Renal cortical epithelial cell (primary cell): ENCODE results near the gene ERP44. TPM values are rescaled to one million over a fixed set of nuclear protein-coding genes. Genes with fewer than 3 reads are reported as not detected.
A peak's percentile ranks its signal among the peaks of the same experiment; 100 is the strongest.
"Not testable (repeated sequence)": the region's sequence is repeated elsewhere in the genome, so short reads cannot be mapped to it uniquely, and the experiment has no call there.

ENCODE experiments used
- DNase-seq: peaks from one replicate; pipeline ENCODE4 v3.0.0-alpha.2; 2011; ENCODE audit warnings: low read depth
- total RNA-seq: library from RNA; depleted of rRNA; stranded (reverse); fragments of >200 nt; gene quantifications from 2 replicates; pipeline ENCODE4 v1.2.3, GENCODE V29; 2014

ERP44 gene
- 13.7 and 18.1 TPM in 2 replicates for total RNA-seq

DNA sequence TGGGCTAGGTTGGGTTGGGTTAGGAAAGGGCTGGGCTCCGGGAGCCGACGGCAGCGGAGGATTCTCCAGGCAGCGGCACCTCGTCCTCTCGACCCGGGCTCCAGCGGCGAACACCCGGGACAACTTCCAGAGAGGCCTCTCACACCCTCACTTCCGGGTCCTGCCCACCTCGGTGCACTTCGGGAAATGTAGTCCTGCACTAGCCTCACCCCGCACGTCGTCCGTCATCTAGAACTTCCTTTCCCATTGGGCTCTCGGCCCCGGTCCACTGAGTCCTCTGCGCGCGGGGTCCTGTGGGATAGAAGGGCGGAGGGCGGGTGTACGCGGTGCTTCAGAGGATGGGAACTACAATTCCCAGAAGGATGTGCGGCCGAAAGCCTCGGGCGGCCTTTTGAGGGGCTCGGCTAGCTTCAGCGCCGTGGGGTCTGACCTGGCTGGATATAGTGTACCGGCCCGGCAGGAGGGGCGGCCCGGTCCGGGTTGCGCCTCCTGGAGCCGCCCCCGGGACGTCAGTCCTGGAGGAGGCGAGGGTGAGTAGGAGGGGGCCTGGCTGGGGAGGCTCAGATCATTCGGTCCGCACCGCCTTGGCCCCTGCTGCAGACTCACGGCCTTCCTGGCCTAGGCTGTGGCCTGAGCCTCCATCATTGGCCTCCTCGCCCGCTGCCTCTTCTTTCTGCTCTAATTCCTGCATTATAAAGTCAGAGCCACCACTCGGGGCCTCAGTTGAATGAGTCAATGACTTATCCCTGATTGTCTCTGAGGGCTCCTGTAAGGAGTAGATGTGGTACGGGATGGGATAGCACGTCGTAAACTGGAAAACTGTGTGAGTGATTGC lies at the start of gene ERP44, which contains the start of gene INVS:
ERP44 (minus strand) TSS at position 114 of the 835 bp plus-strand sequence. CDS start 160 bp downstream, outside the sequence.
INVS (plus strand) TSS at position 357 of the 835 bp plus-strand sequence. CDS start 5,279 bp downstream, outside the sequence.
- DNase-seq = peak; percentile 97

DNA sequence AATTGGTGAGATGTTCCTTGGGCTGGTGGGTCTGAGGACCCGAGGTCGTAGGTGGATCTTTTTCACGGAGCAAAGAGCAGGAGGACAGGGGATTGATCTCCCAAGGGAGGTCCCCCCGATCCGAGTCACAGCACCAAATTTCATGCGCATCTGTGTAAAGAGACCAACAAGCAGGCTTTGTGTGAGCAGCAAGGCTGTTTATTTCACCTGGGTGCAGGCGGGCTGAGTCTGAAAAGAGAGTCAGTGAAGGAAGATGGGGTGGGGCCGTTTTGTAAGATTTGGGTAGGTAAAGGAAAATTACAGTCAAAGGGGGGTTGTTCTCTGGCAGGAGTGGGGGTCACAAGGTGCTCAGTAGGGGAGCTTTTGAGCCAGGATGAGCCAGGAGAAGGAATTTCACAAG lies 47.2 kb upstream of the ERP44 start:
- not testable (repeated sequence) for DNase-seq

DNA sequence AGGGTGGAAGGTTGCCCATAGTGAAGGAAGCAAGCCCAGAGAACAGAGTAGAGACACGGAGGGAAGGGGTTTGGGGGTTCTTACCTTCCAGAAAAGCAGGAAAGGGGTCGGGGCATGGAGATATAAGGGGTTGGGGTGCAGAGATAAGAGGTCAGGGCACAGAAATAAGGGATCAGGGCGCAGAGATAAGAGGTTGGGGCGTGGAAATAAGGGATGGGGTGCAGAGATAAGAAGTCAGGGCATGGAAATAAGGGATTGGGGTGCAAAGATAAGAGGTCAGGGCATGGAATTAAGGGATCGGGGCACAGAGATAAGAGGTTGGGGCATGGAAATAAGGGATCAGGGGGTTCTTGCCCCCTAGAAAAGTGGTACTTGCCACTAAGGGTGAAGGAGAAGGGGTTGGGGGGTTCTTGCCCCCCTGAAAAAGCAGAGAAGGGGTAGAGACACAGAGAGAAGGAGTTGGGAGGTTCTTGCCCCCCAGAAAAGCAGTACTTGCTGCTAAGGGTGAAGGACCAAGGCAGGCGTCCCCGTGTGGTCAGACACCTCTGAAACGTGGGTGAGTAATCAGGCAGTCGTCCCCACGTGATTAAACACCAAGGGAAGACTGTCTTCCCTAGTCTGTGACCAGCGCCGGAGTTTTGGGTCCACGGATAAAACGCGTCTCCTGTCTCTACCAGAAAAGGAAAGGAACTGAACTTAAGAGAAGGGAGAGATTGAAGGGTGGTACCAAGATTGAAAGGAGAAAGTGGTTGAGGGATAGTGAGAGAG lies 46.6 kb upstream of the ERP44 start:
- DNase-seq = not testable (repeated sequence)

DNA sequence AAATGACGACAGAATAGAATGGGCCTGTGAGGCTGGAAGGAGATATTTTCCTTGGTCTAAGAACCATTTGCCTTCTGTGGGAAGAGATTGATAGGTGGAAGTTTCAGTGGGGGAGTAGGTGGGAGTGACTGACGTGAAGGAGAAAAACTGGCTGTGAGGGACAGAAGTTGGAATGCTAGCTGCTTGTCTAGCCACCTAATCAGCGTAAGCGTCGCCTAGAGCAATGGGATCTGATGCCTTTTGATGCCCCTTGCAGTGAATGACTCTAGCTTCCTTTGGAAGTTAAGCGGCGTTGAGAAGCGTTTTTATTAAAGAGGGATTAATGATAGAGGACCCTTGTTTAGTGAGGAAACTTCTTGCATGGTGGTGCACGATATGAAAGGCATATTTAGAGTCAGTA lies 43.1 kb upstream of the ERP44 start:
- DNase-seq = not testable (repeated sequence)

DNA sequence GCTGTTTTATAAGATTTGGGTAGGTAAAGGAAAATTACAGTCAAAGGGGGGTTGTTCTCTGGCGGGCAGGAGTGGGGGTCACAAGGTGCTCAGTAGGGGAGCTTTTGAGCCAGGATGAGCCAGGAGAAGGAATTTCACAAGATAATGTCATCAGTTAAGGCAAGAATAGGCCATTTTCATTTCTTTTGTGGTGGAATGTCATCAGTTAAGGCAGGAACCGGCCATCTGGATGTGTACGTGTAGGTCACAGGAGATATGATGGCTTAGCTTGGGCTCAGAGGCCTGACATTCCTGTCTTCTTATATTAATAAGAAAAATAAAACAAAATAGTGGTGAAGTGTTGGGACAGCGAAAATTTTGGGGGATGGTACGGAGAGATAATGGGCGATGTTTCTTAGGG lies 41.5 kb upstream of the ERP44 start:
- DNase-seq = not testable (repeated sequence)

DNA sequence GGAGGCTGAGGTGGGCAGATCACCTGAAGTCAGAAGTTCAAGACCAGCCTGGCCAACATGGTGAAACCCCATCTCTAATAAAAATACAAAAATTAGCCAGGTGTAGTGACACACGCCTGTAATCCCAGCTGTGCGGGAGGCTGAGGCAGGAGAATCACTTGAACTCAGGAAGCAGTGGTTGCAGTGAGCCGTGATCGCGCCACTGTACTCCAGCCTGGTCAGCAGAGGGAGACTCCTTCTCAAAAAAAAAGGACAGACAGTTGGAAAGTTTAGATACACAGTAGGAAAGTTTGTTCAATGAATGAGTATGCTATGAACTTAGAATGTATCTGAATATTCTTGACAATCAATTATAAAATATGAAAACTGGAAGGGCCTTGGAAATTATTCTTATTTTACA lies 38.0 kb upstream of the ERP44 start:
- not testable (repeated sequence) for DNase-seq

DNA sequence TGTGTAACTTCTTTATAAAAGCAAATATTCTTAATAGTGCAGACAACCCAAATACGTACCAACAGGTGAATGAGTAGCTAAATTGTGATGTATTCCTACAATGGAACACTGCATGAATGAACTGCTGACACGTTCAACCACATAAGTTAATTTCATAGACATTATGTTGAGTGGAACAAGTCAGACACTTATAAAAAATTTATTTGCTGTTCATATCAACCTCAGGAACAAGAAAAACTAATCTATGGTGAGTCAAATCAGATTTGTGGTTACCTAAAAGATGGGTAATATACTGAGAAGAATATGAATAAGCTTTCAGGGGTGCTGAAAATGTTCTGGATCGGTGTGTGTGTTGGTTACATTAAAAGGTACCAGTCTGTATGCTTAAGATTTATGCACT lies 35.9 kb upstream of the ERP44 start:
- no peak for DNase-seq

DNA sequence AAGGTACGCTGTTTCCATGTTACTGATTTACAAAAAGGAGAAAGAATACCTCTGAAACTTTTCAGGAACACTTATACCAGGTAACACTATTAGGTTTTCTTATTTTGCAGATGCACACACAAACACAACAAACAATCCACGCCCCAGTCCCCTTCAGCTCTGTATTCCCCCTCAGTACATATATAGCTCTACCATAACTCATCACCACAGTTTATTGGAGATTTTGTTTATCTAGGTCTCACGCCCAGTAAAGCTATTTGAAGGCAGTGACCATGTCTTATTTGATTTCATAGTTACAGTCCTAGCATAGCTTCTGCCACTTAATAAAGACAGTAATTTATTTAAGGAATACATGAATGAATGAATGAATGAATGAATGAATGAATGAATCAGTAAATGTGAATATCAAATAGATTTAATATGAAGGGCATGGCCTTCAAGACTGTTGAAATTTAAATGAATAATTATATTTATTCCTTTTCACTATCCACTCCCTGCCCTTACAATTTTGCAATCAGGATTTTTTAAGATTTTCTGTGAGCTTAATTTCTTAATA lies 33.2 kb upstream of the ERP44 start:
- DNase-seq = no peak

DNA sequence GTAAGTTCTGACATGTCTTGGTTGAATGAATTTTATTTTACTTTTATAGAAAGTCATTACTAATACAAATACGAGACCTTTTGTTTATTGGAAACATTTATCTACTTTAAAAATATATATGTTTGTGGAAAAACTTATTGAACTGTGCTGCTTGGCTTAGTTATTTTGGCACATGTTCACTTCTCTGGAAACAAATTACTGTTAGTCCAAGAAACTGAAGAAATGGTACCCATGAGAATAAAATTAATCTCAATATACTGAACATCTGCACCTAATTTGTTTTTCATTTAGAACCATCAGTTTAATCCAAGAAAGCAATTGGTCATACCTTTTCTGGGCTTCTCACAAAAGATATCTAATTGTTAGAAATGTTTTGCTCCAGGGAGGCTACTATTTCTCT lies 32.4 kb upstream of the ERP44 start:
- DNase-seq = no peak

DNA sequence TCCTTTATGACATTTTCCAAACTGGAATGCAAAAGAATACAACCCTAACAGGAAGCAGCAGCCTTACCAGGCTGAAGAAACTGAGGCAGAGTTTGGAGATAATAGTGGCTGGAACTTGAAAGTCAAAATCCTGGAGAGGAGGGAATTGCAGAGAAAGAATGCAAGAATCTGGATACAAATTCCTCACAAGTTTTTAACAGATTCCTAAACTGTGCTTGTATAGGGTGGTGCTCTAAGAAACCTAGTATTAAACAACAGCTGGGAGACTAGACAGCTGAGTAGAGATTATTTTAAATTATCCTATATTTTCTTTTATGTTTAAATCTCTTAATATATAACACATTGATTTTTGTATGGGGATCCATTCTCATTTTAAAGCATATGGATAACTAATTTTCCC lies 31.0 kb upstream of the ERP44 start:
- no peak for DNase-seq

DNA sequence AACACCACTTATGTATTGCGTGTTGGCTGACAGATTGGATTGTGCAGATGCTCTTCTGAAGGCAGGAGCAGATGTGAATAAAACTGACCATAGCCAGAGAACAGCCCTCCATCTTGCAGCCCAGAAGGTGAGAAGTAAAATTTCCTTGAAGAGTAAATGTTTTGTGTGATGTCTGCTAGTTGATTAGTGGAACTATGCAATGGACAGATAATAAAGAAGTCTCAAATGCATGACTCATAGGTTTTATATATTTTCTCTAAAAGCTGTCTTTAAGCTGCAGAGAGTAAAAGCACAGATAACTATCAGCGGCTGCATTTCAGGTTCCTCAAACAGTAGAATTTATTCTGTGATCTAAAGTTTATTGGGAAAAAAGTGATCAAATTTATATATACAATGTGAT lies 27.6 kb upstream of the ERP44 start:
- DNase-seq = no peak

DNA sequence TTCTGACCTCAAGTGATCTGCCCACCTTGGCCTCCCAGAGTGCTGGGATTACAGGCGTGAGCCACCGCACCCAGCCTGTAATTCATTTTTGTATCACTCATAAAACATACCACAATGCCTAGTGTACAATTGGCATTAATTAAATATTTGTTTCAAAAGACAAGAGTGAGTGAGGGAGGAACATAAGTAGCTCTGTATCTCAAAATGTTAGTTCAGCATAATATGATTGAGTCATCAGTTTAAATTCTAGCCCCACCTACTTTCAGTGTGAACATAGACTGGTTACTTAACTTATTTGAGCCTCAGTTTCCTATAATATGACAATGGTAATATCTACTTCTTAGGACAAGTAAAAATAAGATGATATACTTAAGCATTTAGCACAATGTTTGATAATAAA lies 27.1 kb upstream of the ERP44 start:
- no peak for DNase-seq

DNA sequence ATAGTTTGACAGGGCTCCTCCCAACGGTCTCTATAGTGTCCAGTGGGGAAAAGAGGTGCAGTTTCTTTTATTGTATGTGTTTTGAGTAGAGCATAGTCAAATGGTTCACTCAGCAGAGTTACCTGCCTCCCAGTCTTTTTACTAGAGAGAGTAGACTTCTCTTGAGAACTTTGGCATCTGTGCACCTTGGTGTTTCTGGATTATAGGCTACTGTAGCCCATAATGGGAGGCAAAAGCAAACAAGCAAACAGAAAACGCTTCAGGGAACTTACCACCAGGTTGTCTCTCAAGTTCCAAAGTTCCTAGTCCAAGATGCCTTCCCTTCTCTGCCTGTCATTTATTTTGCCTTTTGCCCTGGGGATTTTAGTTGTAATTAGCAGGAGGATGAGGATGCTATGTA lies 26.4 kb upstream of the ERP44 start:
- no peak for DNase-seq

DNA sequence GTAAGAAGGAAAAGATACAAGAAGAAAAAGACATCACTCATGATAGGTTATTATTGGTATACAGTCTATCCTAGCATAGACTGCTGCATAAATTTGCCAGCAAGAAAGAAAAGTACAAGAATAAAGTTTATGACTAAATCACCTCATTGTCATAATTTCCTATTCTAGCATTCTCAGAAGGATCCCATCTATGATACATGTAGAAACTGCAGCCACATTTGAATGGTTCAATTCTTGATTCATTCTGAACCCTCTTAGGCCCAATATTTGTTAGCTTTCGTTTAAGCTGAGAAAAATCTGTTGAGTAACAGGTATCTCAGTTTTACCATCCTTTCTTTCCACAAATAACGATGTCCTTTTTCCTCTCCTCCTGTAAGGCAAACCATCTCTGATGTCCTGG lies 21.5 kb upstream of the ERP44 start:
- no peak for DNase-seq

DNA sequence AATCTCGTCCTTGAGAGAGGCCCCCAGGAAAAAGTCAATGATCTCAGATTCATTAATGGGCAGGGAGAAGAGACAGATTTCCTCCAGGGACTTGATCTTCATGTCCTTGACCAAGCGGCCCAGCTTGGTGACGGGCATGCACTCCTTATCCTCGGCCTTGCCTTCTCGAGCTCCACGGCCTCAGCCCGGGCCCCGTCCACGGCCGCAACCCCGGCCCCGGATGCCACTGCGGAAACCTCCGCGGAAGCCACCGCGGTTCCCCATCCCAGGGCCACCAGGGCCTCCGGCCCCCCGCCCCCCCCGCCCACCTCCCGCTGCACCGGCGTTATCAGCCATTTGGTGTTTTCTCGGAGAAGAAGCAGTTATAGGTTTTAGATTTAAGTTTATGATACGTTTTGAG lies 18.5 kb upstream of the ERP44 start:
- DNase-seq = no peak

DNA sequence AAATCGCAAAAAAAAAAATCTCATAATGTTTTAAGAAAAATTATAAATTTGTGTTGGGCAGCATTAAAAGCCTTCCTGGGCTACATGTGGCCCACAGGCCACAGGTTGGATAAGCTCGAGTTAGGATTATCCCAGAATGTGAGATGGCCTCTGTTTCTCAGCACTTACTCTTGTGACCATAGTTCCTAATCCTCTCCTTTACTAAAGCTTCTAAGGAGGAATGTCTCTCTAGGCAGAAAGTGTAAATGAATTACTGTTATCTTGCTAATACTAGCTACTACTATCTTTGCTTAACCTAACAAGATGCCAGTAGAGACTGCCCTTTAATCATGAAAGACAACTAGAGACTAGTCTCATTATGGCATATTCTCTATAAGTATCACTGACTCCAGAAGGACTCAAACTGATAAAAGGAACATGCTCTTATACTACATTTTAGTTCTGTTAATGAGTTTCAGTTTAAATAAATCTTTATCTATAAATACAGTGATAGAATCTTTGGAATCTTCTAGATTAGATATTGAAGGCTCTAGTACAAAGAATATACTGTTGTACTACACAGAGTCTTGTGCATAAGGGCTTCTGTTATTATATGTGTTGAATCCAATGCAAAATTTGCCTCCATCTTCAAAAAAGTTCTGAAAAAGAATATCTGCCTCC lies 14.0 kb upstream of the ERP44 start:
- DNase-seq = no peak

DNA sequence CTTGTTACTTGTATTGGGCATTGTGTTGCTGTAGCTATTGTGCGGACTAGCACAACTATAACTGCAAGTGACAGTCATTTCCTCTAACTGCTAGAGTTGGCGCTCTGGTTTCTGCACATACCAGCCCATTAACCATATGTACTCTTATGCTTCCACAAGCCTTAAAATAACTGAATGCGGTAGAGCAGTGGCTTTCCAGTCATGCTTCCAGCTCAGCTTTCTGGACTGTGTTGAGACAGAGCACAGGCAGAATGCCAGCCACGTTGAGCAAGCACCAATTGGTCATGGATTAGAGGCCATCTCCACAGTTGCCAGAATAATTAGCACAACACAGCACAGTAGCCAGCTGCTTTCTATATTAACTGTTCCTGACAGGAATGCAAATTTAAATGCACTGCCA lies 12.4 kb upstream of the ERP44 start:
- peak; percentile 97 for DNase-seq

DNA sequence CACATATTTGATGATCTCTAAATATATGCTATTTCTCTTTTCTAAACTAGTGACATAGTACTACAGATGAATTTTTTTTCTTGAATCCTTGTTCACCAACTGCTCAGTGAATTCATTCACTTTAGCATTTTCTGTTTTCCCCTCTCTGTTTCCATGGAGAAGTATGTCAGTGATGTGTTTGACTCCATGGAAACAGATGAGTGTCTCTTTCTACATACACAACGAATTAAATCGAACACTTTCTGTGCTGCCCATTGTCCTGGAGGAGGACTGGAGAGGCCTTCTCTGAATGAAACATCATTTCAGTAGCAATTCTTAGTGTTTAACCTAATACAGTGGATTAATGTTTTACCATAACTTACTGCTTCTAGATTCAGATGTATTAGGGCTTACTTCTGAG lies 9.8 kb upstream of the ERP44 start:
- peak; percentile 79 for DNase-seq

DNA sequence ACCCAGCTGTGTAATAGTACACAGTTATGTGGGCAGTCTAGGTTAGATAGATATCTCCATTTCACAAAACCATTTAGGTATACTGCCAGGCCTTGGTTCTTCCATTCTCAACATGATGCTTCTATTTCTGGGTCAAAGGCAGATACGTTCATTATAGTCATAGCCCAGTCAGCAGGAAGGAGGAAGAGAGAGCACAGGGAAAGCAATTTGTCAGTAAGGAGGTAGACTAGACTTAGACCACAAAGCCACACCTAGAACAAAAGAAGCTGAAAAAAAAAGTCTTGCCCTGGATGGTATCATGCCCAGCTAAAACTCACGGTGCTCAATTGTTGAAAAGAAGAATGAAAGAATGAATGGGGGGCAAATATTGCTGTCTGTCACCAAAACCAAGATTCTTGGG lies 7.8 kb upstream of the ERP44 start:
- DNase-seq = no peak

DNA sequence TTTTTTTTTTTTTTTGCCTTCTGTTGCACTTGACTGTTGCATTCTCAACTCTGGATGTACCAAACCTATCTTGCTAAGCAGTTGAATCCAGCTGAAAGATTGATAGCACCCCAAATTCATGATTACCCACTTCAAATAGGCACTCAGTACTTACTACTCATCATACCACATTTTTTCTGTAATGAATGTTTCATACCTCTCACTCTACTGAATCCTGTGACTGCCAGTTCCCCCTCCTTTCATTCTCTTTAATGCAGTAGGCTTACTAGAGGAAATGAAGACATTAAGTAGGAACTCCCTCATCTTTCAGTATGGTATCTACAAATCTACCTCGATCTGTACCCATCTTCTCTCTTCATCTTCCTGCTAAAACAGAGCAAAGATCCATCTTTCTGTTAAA lies 7.1 kb upstream of the ERP44 start:
- no peak for DNase-seq

DNA sequence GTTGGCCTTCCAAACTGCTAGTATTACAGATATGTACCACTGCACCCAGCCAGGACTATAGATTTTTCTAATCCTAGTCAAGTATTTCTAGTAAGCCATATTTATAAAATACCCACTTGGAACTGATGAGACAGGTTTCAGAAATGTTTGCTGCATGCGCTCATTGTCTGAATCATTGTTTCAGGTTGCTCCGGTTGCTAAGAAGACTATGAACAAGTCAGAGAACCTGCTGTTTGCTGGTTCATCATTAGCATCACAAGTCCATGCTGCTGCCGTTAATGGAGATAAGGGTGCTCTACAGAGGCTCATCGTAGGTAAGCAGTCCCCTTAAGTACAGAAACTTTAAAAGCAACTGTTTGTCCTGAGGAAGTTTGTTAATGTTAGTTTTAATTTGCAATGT lies 5.5 kb upstream of the ERP44 start:
- peak; percentile 52 for DNase-seq

DNA sequence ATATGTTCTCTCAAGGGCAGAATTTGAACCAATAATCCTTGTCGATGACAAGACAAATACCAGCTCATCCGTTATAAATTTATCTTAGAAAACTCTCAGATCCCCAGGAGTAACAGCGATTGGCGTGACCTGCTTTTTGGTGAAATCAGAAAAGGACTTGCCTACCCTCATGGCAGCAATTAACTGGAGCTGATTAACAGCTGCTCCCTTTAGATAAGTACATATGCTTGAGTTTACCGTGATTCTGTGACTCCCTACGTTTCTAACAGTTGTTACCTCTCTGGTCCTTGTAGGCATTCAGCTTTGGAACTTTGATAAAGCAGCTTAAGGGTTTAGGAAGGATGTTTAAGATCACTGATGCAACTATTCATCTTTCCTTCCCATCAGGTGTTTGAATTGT lies 2.8 kb upstream of the ERP44 start:
- no peak for DNase-seq
